ENCODE data around the gene RRP1B.

RRP1B gene

DNA sequence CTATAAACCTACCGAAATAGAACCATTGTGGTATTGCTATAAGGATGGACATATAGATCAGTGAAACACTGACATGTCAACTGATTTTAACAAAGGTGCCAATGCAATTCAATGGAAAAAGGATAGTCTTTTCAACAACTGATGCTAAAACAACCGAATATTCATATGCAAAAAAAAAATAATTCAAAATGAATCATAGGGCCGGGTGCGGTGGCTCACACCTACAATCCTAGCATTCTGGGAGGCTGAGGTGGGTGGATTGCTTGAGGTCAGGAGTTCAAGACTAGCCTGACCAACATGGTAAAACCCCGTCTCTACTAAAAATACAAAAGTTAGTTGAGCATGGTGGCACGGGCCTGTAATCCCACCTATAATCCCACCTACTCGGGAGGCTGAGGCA lies 23.9 kb upstream of the RRP1B start:
- TF ChIP-seq, protein P1, sequence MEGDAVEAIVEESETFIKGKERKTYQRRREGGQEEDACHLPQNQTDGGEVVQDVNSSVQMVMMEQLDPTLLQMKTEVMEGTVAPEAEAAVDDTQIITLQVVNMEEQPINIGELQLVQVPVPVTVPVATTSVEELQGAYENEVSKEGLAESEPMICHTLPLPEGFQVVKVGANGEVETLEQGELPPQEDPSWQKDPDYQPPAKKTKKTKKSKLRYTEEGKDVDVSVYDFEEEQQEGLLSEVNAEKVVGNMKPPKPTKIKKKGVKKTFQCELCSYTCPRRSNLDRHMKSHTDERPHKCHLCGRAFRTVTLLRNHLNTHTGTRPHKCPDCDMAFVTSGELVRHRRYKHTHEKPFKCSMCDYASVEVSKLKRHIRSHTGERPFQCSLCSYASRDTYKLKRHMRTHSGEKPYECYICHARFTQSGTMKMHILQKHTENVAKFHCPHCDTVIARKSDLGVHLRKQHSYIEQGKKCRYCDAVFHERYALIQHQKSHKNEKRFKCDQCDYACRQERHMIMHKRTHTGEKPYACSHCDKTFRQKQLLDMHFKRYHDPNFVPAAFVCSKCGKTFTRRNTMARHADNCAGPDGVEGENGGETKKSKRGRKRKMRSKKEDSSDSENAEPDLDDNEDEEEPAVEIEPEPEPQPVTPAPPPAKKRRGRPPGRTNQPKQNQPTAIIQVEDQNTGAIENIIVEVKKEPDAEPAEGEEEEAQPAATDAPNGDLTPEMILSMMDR (IDR thresholded peaks at IDR 0.05; ENCODE audit: insufficient read depth, low read length, poor library complexity, severe bottlenecking): no peak
- no peak for DNase-seq (ENCODE audit: extremely low read depth, insufficient read length)
- Histone ChIP-seq H3K4me3 (replicated peaks; ENCODE audit: low read depth, low read length) (no peak overlapping the region), H3K27me3 (replicated peaks; ENCODE audit: control insufficient read depth, insufficient read depth, low read length) (no peaks in the 10 kb centered on the region), H3K36me3 (ENCODE audit: control insufficient read depth, insufficient read depth, low read length) (no peaks in the 10 kb centered on the region)

GRCh38 chr21:43637530-43638158 lies 21.7 kb upstream of the RRP1B start:
- TF ChIP-seq, protein P1 (IDR thresholded peaks at IDR 0.05; ENCODE audit: insufficient read depth, low read length, poor library complexity, severe bottlenecking): no peak
- DNase-seq (ENCODE audit: extremely low read depth, insufficient read length): no peak
- H3K4me3 ChIP-seq (replicated peaks; ENCODE audit: low read depth, low read length): no peak overlapping the region
- no peaks in the 10 kb centered on the region for H3K36me3 ChIP-seq (ENCODE audit: control insufficient read depth, insufficient read depth, low read length)
- H3K27me3 ChIP-seq (replicated peaks; ENCODE audit: control insufficient read depth, insufficient read depth, low read length): no peaks in the 10 kb centered on the region

DNA sequence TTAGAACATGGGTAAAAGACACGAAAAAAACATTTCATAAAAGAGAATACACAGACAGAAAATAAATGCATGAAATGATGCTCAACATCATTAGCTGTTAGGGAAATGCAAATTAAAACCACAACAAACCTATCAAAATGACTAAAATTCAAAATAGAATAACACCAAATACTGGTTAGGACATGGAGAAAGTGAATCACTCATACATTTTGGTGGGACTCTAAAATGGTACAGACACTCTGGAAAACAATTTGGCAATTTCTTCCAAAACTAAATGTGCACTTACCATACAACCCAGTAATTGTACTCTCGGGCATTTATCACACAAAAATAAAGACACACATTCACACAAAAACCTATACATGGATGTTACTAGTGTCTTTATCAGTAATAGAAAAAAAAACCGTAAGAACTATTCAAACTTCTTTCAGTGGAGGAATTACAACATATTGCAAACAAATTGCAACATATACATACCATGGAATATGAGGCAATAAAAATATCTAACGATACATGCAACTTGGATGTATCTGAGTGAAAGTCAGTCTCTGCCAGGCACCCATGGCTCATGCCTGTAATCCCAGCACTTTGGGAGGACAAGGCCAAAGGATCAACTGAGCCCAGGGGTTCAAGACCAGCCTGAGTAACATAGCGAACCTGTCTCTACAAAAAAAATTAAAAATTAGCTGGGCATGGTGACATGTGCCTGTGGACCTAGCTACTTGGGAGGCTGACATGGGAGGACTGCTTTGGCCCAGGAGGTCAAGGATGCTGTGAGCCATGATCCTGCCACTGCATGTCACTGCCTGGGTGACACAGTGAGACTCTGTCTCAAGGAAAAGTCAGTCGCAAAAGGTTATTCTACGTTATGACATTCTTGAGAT lies 19.6 kb upstream of the RRP1B start:
- H3K27me3 ChIP-seq (replicated peaks; ENCODE audit: control insufficient read depth, insufficient read depth, low read length): no peaks in the 10 kb centered on the region
- no peaks in the 10 kb centered on the region for H3K36me3 ChIP-seq (ENCODE audit: control insufficient read depth, insufficient read depth, low read length)
- no peak for DNase-seq (ENCODE audit: extremely low read depth, insufficient read length)
- TF ChIP-seq, protein P1 (IDR thresholded peaks at IDR 0.05; ENCODE audit: insufficient read depth, low read length, poor library complexity, severe bottlenecking): no peak
- H3K4me3 ChIP-seq (replicated peaks; ENCODE audit: low read depth, low read length): no peak overlapping the region

GRCh38 chr21:43640400-43640799 lies 19.0 kb upstream of the RRP1B start:
- H3K27me3 ChIP-seq (replicated peaks; ENCODE audit: control insufficient read depth, insufficient read depth, low read length): no peaks in the 10 kb centered on the region
- DNase-seq (ENCODE audit: extremely low read depth, insufficient read length): no peak
- TF ChIP-seq, protein P1 (IDR thresholded peaks at IDR 0.05; ENCODE audit: insufficient read depth, low read length, poor library complexity, severe bottlenecking): no peak
- H3K4me3 ChIP-seq (replicated peaks; ENCODE audit: low read depth, low read length): no peak overlapping the region
- no peaks in the 10 kb centered on the region for H3K36me3 ChIP-seq (ENCODE audit: control insufficient read depth, insufficient read depth, low read length)

DNA sequence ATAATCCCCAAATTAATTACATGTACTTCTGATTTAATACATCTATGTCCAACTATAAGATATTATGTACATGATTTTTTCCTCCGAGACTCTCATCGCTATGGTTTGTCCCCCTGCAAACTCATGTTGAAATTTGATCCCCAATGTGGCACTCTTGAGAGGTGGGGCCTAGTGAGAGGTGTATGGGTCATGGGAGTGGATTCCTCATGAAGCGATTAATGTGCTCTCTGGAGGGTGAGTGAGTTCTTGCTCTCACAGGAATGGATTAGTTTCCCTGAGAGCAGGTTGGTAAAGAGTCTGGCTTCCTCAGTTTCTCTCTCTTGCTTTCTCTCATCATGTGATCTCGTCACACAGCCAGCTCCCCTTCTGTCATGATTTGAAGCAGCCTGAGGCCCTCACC lies 16.2 kb upstream of the RRP1B start:
- DNase-seq (ENCODE audit: extremely low read depth, insufficient read length): no peak
- Histone ChIP-seq H3K36me3 (ENCODE audit: control insufficient read depth, insufficient read depth, low read length) (no peaks in the 10 kb centered on the region), H3K27me3 (replicated peaks; ENCODE audit: control insufficient read depth, insufficient read depth, low read length) (no peaks in the 10 kb centered on the region), H3K4me3 (replicated peaks; ENCODE audit: low read depth, low read length) (no peak overlapping the region)
- TF ChIP-seq, protein P1 (IDR thresholded peaks at IDR 0.05; ENCODE audit: insufficient read depth, low read length, poor library complexity, severe bottlenecking): no peak

Data from GM06990 (cell line).